ENCODE results near the gene ACTRT2. TPM values are rescaled to one million over a fixed set of nuclear protein-coding genes. Genes with fewer than 3 reads are reported as not detected.

Gene ACTRT2
- not detected for total RNA-seq

DNA sequence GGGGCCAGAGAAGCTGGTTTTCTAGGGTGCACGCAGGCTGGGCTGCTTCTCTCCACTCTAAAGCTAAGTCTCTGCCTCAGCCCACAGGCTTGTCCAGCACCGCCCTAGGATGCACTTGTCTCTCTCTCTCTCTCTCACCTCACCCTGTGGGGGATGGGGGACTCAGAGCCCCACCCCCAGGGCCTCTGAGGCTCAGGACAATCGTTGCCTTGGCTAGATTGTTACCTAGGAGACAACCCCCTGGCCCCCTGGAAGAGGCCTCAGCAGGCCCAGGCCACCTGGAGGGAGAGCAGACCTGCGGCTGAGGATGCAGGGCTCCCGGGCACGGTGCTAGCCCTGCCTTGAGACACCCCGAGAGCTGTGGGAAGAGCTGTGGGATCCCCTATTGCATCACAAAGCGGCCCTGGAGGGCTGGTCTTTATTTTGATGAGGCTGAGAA is at the start of gene ACTRT2:
TSS of gene ACTRT2 (plus strand) at position 235 of the 439 bp plus-strand sequence. CDS start 220 bp downstream, outside the sequence.
- DNase-seq (ENCODE audit: low spot score) (no peak), ATAC-seq (ENCODE audit: low FRiP score) (peak; percentile 15)
- no peak for TF ChIP-seq CTCF (IDR thresholded peaks at IDR 0.05)

- no peak for TF ChIP-seq CTCF (IDR thresholded peaks at IDR 0.05)
- no peak for DNase-seq (ENCODE audit: low spot score)
- no peak for ATAC-seq (ENCODE audit: low FRiP score)
These were observed 49.7 kb upstream of the ACTRT2 start for GRCh38 chr1:2971609-2972008.

GRCh38 chr1:2972011-2972878 is 49.0 kb upstream of the ACTRT2 start:
- TF ChIP-seq CTCF (IDR thresholded peaks at IDR 0.05), result no peak
- ATAC-seq (ENCODE audit: low FRiP score) (no peak), DNase-seq (ENCODE audit: low spot score) (no peak)

DNA sequence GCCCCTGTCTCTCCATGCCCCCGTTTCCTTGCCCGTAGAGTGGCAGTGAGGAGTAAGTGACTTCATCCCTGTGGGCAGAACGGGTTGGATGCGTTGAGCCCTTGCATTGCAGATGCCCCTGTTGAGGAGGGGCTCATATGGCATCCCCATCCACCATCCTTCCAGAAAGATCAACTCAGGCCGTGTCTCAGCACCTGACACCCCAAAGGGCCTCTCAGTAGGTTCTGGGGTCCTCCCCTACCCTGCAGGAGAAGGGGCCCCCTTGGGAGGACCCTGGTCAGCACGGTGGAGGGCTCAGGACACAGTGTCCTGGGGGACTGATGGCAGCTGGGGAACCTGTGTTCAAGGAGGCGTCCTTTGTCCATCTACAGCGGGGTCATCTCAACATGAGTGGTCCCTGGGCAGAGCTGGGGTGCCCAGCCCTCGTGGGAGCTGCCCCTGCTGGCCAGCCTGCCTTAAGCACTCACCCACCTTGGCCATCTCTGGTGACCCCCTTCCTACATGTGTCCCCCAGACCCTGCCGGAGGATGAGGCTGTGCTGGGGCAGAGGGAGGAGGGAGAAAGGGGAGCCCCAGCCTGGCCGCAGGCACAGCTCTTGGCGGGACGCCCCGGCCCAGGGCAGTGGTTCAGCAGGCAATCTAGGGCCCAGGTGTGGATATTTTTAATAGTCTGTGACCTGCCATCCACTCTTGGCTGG is 48.2 kb upstream of the ACTRT2 start:
- DNase-seq (ENCODE audit: low spot score), result no peak
- ATAC-seq (ENCODE audit: low FRiP score), result no peak
- TF ChIP-seq CTCF (IDR thresholded peaks at IDR 0.05), result no peak

- no peak for DNase-seq (ENCODE audit: low spot score)
- no peak for TF ChIP-seq CTCF (IDR thresholded peaks at IDR 0.05)
- ATAC-seq (ENCODE audit: low FRiP score), result no peak
These were observed 47.4 kb upstream of the ACTRT2 start for GRCh38 chr1:2973601-2974593.

DNA sequence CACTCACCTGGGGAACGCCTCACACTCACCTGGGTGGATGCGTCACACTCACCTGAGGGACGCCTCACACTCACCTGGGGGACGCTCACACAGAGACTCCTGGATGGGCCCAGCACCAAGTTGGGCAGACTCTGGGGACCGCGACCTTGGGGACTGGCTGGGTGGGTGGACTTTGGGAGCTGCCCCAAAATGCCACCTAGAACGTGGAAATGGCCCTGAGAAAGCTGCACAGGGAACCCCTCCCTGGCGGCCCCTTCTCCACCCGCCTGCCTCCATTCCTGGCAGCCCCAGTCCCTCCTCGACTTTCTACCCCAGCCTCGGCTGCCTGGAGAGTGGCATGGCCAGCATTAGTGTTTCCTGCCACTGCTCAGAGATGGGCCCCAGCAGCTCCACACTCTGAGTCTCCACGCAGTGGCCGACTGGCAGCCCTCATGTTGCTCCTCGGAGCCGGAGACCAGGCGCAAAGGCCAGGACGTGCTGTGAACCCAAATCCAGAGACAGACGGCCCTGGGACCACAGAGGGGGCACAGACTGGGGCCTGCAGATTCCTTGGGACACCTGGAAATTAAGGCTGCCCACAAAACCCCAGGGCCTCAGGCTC is 46.5 kb upstream of the ACTRT2 start:
- DNase-seq (ENCODE audit: low spot score), result no peak

More for the DNA sequence above, 46.5 kb upstream of the ACTRT2 start:
- no peak for ATAC-seq (ENCODE audit: low FRiP score)
- TF ChIP-seq CTCF (IDR thresholded peaks at IDR 0.05), result no peak
